Measurements from ENCODE around the gene NOMO2.
"Not testable (repeated sequence)": the region's sequence is repeated elsewhere in the genome, so short reads cannot be mapped to it uniquely, and the experiment has no call there.

The NOMO2 gene

DNA sequence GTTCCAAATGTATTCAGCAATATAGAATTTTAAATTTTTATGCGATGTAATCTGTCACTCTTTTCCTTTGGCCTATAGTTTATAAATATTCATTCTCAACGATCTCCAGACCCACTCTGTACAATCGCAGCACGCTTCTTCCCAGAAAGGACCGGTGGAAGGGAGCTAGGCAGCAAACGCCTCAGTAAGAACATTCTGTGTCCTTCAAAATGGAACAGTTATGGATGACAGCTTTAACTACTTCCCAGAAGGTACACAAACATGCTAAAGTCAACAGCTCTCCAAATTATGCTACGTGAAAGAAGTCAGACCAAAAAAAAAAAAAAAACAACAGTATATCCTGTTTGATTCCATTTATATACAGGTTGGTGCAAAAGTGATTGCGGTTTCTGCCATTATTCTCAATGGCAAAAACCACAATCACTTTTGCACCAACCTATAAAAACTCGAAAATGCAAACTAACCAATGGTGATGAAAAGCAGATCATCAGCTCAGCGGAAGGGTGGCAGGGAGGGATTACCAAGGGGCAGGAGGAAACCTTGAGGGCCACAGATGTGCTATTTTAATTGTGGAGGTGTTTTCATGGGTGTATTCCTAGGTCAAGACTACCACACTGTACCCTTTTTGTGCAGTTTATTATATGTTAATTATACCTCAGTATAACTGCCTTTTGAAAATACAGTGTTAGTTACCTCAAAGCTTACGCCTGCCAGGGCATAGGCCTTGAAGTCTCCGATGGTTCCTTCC is 43.2 kb downstream of the NOMO2 start:
- not testable (repeated sequence) for DNase-seq (ENCODE audit: low spot score)

DNA sequence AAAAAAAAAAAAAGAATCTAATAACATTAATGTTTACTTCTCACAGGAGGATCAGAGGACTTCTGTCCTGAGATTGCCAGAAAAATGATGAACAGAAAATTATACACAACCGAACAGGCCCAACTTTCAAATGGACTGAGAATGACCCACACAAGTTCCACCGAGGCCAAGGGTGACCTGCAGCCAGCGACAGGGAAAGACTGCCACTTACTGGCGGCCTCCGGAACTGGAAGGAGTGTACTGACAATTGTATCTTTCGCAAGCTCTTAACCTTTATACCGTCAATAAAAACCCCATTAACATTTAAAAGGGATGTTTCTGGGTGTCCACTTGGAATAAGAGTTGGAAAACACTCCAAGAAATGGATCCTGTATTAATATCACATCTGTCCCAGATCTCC is 63.5 kb downstream of the NOMO2 start:
- DNase-seq (ENCODE audit: low spot score): not testable (repeated sequence)

DNA sequence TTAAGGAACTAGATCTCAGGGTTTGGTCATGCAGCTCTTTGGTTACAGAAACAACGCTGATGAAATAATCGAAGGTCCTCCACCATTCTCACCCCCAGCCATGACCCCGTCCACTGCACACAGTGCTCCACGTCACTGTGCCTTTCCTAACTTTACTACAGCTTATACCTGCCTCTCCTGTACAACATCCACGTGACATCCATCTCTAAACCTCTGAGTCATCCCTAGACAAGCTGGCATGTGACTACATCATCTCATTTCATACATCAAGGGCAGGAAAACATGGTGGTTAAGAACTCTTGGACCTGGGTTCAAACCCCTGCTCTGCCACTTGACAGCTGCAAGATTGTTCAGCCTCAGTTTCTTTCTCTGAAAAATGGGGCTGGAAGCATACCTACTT is 64.9 kb downstream of the NOMO2 start:
- DNase-seq (ENCODE audit: low spot score): not testable (repeated sequence)

DNA sequence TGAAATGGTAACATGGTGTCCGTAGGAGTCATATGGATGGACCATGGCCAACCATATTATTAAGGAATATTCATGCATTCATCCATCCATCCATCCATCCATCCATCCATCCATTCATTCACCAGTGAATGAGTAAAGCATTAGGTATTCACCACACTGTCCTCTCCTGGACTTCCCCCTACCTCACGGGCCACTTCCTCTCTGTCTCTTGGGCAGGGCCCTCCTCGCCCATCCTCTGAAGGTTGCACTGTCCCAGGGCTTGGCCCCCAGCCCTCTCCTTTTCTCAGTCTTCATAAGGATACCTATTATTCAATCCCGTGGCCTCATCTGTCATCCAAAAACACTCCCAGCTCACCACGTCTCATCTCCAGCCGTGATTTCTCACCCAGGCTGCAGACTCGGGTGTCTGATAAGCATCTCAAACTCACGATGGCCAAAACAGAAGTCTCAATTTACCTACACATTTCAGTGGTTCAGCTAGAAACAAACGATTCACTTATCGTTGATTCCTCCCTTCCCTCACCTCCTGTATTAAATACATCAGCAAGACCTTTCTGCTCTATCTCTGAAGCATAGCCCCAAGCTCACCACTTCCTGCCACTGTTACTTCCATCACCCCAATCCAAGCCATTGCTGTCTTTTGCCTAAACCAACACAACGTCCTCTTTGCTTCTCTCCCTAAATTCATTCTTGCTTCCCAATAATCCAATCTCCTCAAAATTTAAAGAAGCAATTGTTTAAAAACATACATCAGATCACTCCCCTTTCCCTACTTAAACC is 69.6 kb downstream of the NOMO2 start:
- DNase-seq (ENCODE audit: low spot score): not testable (repeated sequence)

DNA sequence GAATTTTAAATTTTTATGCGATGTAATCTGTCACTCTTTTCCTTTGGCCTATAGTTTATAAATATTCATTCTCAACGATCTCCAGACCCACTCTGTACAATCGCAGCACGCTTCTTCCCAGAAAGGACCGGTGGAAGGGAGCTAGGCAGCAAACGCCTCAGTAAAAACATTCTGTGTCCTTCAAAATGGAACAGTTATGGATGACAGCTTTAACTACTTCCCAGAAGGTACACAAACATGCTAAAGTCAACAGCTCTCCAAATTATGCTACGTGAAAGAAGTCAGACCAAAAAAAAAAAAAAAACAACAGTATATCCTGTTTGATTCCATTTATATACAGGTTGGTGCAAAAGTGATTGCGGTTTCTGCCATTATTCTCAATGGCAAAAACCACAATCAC is 125.9 kb downstream of the NOMO2 start:
- not testable (repeated sequence) for DNase-seq (ENCODE audit: low spot score)

DNA sequence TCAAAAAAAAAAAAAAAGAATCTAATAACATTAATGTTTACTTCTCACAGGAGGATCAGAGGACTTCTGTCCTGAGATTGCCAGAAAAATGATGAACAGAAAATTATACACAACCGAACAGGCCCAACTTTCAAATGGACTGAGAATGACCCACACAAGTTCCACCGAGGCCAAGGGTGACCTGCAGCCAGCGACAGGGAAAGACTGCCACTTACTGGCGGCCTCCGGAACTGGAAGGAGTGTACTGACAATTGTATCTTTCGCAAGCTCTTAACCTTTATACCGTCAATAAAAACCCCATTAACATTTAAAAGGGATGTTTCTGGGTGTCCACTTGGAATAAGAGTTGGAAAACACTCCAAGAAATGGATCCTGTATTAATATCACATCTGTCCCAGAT is 146.1 kb downstream of the NOMO2 start:
- not testable (repeated sequence) for DNase-seq (ENCODE audit: low spot score)

DNA sequence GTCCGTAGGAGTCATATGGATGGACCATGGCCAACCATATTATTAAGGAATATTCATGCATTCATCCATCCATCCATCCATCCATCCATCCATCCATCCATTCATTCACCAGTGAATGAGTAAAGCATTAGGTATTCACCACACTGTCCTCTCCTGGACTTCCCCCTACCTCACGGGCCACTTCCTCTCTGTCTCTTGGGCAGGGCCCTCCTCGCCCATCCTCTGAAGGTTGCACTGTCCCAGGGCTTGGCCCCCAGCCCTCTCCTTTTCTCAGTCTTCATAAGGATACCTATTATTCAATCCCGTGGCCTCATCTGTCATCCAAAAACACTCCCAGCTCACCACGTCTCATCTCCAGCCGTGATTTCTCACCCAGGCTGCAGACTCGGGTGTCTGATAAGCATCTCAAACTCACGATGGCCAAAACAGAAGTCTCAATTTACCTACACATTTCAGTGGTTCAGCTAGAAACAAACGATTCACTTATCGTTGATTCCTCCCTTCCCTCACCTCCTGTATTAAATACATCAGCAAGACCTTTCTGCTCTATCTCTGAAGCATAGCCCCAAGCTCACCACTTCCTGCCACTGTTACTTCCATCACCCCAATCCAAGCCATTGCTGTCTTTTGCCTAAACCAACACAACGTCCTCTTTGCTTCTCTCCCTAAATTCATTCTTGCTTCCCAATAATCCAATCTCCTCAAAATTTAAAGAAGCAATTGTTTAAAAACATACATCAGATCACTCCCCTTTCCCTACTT is 152.2 kb downstream of the NOMO2 start:
- DNase-seq (ENCODE audit: low spot score): not testable (repeated sequence)

DNA sequence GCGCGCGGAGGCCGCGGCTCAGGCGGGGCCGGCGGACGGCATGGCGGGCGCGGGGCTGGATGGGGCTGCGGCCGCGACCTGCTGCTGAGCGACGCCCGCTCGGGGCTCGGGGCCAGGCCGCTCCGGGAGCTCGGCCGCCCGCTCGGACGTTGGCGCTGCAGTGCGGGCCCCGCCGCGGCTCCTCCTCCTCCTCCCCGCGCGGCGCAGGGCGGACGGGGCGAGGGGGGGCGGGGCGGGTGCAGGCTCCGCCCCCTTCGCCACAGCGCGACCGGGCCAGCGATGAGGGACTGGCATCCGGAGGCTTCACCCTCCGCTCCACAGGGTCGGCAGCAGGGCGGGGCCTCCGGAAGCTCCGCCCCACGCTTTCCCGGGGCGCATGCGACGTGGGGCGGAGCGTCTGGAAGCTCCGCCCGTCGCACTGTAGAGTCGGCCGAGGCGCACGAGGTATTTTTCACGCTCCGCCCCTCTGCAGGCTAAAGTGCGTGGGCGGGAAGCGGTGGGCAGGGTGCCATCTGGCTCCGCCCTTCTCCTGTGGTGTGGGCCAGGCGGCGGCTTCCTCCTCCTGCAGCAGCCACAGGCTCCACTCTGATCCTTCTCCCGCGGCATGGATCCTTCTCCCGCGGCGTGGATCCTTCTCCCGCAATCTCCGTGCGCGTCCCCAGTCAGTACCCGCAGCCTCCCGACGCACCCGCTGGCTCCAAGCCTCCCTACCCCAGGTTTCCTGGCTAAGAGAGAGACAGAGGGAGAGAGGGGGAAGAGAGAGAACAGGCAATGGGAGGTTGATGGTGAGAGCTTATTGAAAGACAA is 159.8 kb downstream of the NOMO2 start:
- not testable (repeated sequence) for DNase-seq (ENCODE audit: low spot score)

DNA sequence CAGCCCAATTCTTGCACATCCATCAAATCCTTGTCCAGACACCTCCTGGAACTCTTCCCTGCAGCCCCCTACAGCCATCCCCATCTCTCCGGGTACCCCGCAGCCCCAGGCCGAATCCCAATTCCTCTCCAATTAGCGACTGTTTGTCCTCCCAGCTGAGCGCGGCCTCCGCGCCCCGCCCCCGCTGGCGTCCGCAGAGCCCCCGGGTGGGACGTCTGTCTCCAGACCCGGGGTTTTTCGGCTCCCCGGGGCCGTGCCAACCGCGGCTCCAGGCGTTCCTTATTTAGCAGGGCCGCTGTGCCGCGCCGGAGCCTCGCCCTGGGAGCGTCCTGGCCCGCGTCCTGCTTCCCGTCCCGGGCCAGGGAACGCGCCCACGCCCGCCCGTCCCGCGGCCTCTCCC is 160.7 kb downstream of the NOMO2 start:
- not testable (repeated sequence) for DNase-seq (ENCODE audit: low spot score)

DNA sequence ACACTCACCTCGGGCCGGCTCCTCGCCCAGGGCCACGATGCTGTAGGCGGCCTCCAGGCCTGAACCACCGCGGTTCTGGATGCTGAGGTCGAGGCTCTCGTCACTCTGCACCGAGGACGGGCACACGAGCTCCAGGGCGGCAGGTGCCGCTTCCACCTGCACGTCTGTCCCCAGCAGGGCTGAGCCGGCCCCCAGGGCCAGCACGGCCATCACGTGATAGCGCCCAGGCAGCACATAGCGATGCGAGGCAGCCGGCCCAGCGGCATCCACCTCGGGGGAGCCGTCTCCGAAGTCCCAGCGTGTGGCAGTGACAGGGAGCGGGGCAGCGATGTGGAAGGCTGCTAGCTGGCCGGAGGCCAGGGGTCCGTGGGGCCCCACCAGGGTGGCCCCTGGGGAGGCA is 167.5 kb downstream of the NOMO2 start:
- not testable (repeated sequence) for DNase-seq (ENCODE audit: low spot score)

DNA sequence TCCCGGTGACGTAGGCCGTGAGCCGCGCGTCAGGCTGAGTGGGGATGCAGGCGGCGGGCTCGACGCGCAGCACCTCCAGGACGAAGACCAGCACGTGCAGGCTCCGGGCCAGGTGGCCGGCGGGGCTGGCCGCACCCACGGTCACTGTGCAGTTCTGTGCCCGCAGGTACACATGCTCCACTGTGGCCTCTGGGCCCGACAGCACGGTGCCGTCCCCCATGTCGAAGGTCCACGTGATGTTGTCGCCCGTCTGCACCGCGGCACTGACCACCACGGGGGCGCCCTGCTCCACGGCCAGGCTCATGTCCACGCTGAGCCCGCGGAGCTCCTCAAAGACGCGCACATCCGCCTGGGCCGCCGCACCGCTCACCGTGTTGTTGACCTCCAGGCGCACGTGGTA is 174.1 kb downstream of the NOMO2 start:
- DNase-seq (ENCODE audit: low spot score): not testable (repeated sequence)

DNA sequence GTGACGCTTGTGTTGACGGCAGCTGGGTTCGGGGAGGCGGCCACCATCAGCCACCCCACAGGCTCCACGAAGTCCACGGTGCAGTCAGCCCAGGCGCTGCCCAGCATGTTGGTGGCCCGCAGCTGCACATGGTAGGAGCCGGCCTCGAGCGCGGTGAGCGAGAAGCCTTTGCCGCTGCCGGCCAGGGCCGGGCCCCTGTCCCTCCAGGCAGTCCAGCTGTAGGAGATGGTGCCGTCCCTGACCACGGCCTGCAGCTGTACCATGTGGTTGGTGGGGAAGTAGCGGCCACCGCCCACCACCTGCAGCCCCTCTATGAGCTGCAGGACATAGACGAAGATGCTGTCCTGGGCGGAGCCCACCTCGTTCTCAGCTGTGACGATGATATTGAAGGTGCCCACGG is 175.4 kb downstream of the NOMO2 start:
- not testable (repeated sequence) for DNase-seq (ENCODE audit: low spot score)

DNA sequence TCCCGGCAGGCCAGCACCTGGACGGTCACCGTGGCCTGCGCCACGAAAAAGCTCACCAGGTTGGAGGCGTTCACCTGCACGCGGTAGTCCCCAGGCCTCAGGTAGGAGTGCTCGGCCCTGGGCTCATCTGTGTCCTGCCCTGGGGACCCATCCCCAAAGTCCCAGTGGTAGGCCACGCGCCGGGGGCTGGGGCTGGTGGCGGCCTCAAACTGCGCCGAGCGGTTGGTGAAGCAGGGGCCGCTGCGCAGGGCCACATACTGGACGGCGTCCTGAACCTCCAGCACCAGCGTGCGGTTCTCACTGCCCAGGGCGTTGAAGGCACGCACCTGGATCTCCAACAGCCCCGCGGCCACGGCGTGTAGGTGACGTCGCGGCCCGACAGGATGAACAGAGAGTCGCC is 176.6 kb downstream of the NOMO2 start:
- not testable (repeated sequence) for DNase-seq (ENCODE audit: low spot score)

DNA sequence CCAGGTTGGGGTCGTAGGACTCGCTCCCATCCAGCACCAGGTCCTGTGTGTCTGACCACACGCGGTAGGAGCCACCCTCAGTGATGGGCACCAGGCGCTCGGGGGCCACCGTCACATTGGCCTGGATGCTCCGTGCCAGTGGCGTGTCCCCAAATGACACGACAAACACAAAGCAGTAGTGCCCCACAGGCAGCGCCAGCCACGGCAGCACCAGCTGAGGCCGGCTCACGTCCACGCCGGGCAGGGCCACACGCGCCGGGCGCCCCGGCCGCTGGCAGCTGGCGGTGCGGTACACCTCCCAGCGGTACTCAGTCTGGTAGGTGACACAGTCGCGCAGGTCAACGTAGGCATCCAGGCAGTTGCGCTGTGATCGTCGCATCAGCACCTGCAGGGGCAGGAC is 177.0 kb downstream of the NOMO2 start:
- DNase-seq (ENCODE audit: low spot score): not testable (repeated sequence)

DNA sequence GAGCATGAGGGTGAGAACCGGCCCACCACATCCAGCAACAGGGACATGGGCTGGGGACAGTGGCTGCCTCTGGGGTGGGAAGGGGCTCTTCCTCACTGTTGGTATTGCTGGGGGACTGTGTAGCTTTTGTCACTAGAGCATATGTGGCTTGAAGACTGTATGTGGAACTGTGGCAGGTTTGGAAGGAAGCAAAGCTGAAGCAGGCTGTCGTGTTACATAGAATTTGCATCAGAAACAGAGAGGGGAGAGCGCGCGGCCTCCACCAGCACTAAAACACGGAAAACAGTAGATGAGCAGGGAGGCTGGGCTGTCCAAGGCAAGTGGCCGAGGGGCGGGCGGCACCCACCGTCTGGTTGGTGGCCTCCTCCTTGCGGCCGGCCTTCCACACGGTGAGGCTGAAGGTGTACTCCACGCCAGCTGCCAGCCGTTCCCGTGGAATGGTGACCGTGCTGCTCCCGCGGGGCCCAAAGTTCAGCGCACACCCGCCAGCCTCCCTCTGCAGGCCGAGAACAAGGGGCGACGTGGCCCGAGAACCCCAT is 177.7 kb downstream of the NOMO2 start:
- DNase-seq (ENCODE audit: low spot score): not testable (repeated sequence)

DNA sequence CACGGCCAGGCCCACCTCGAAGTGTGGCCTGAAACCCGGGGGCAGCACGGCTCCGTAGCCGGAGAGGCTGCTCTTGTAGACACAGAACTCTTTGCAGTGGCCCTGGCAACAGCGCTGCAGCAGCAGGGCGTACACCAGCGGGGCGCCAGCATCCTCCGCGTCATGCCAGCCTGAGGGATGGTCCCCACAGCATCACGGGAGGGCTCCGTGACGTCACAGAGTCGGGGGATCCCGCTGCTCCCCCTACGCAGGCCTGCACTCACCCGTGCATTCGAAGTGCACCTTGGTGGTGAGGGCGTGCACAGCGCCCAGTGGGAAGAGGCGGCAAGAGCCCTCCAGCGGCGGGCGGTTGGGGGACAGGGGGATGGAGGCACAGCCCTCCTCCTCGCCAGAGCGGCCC is 179.2 kb downstream of the NOMO2 start:
- DNase-seq (ENCODE audit: low spot score): not testable (repeated sequence)

Data from putamen (tissue), 1 donor.